GM21737 (cell line): ENCODE results near the gene CAMKK2.
"Not testable (repeated sequence)": the region's sequence is repeated elsewhere in the genome, so short reads cannot be mapped to it uniquely, and the experiment has no call there.

Source experiments
- ATAC-seq: cut with Tn5 transposase; IDR thresholded peaks from one replicate; pipeline ENCODE4 v1.9.1; 2021; ENCODE audit warnings: mild to moderate bottlenecking, moderate library complexity; ENCODE audit not compliant: unreplicated experiment

The CAMKK2 gene

GRCh38 chr12:121227294-121227693 lies 69.2 kb downstream of the CAMKK2 start:
- ATAC-seq: peak; percentile 69

GRCh38 chr12:121226871-121227270 lies 69.6 kb downstream of the CAMKK2 start:
- ATAC-seq: not testable (repeated sequence)

- no peak for ATAC-seq
Observed at GRCh38 chr12:121226399-121226798, 70.1 kb downstream of the CAMKK2 start.

- ATAC-seq: no peak
Observed at GRCh38 chr12:121224591-121224990, 71.9 kb downstream of the CAMKK2 start.

GRCh38 chr12:121223292-121224285 lies 72.9 kb downstream of the CAMKK2 start:
- ATAC-seq: no peak

GRCh38 chr12:121222847-121223246 lies 73.7 kb downstream of the CAMKK2 start:
- no peak for ATAC-seq

- no peak for ATAC-seq
Observed at GRCh38 chr12:121219353-121219986, 77.0 kb downstream of the CAMKK2 start.

GRCh38 chr12:121218588-121219352 lies 77.7 kb downstream of the CAMKK2 start:
- no peak for ATAC-seq

- ATAC-seq: no peak
Observed at GRCh38 chr12:121217761-121218160, 78.7 kb downstream of the CAMKK2 start.

- no peak for ATAC-seq
Observed at GRCh38 chr12:121217063-121217462, 79.4 kb downstream of the CAMKK2 start.

- ATAC-seq: no peak
Observed at GRCh38 chr12:121216102-121216501, 80.4 kb downstream of the CAMKK2 start.

- no peak for ATAC-seq
Observed at GRCh38 chr12:121214855-121215745, 81.4 kb downstream of the CAMKK2 start.

GRCh38 chr12:121214166-121214777 lies 82.2 kb downstream of the CAMKK2 start:
- no peak for ATAC-seq

GRCh38 chr12:121212875-121213274 lies 83.6 kb downstream of the CAMKK2 start:
- ATAC-seq: no peak

- ATAC-seq: peak; percentile 83
Observed at GRCh38 chr12:121209624-121210572, 86.6 kb downstream of the CAMKK2 start, which contains the start of gene P2RX4. P2RX4 (plus strand) TSS chr12:121210129; CDS start chr12:121210165, 36 bp downstream.

GRCh38 chr12:121209221-121209620 lies 87.3 kb downstream of the CAMKK2 start:
- no peak for ATAC-seq

- not testable (repeated sequence) for ATAC-seq
Observed at GRCh38 chr12:121208571-121208970, 87.9 kb downstream of the CAMKK2 start.

GRCh38 chr12:121205491-121205890 lies 91.0 kb downstream of the CAMKK2 start:
- ATAC-seq: no peak

- no peak for ATAC-seq
Observed at GRCh38 chr12:121203482-121203881, 93.0 kb downstream of the CAMKK2 start.
